ENCODE measurements around the gene KRTAP9-8.
"Not testable (repeated sequence)": the region's sequence is repeated elsewhere in the genome, so short reads cannot be mapped to it uniquely, and the experiment has no call there.

KRTAP9-8 gene

DNA sequence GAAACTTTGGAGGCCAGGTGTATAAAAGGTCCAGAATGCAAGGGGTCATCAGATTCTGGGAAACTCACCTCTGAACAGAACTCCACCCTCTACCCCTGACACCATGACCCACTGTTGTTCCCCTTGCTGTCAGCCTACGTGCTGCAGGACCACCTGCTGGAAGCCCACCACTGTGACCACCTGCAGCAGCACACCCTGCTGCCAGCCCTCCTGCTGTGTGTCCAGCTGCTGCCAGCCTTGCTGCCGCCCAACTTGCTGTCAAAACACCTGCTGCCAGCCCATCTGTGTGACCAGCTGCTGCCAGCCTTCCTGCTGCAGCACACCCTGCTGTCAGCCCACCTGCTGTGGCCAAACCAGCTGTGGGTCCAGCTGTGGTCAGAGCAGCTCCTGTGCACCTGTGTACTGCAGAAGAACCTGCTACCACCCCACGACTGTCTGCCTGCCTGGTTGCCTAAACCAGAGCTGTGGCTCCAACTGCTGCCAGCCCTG is at the start of gene KRTAP9-8:
TSS of gene KRTAP9-8 (plus strand) at position 51 of the 489 bp plus-strand sequence. CDS start at position 104, 53 bp downstream.
- not testable (repeated sequence) for DNase-seq (ENCODE audit: low spot score)

DNA sequence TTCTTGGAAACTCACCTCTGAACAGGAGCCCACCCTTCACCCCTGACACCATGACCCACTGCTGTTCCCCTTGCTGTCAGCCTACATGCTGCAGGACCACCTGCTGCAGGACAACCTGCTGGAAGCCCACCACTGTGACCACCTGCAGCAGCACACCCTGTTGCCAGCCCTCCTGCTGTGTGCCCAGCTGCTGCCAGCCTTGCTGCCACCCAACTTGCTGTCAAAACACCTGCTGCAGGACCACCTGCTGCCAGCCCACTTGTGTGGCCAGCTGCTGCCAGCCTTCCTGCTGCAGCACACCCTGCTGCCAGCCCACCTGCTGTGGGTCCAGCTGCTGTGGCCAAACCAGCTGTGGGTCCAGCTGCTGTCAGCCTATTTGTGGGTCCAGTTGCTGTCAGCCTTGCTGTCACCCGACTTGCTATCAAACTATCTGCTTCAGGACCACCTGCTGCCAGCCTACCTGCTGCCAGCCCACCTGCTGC is 47.9 kb upstream of the KRTAP9-8 start, which contains the start of gene KRTAP9-1:
TSS of gene KRTAP9-1 (plus strand) at position 51 of the 482 bp plus-strand sequence. CDS start at position 51, 0 bp downstream.
- DNase-seq (ENCODE audit: low spot score): not testable (repeated sequence)

- DNase-seq (ENCODE audit: low spot score): no peak
Observed at GRCh38 chr17:41190328-41190727, 47.5 kb upstream of the KRTAP9-8 start.

DNA sequence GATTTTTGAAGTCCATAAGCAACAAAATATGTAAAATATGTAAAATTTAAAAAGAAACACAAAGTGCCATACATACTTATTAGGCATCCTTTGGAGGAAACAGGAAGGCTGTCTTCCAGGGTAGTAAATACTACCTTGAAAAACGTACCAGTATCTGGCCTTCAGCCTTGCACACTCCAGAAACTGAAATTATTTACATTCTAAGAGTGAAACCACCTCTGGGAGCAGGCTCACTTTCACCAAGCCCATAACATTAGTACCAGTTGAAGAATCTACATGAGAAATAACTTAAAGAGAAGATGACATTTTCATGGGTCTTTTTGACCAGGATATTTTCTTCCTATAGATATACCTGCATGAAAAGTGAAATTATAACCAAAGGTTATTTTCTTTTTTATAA is 41.7 kb upstream of the KRTAP9-8 start:
- DNase-seq (ENCODE audit: low spot score): no peak

DNA sequence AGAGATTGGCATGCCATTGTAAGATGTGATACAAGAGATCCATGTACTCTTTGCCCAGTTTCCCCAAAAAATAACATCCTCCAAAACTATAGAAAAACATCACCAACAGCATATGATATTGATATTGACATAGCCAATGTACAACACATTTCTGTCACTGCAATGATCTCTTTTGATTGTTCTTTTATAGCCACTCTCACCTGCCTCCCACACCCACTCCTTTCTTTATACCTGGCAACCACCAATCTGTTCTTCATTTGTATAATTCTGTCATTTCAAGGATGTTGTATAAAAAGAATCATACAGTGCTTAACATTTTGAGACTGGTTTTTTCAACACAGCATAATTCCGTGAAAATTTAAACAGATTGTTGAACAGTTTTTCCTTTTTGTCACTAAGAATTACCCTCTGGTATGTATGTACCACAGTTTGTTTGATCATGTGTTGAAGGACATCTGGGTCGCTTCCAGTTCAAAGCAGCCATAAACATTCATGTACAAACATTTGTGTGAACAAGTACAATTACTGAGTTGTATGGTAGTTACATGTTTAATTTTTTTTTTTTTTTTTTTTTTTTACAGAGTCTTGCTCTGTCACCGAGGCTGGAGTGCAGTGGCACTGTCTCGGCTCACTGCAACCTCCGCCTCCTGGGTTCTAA is 38.2 kb upstream of the KRTAP9-8 start:
- DNase-seq (ENCODE audit: low spot score): no peak

DNA sequence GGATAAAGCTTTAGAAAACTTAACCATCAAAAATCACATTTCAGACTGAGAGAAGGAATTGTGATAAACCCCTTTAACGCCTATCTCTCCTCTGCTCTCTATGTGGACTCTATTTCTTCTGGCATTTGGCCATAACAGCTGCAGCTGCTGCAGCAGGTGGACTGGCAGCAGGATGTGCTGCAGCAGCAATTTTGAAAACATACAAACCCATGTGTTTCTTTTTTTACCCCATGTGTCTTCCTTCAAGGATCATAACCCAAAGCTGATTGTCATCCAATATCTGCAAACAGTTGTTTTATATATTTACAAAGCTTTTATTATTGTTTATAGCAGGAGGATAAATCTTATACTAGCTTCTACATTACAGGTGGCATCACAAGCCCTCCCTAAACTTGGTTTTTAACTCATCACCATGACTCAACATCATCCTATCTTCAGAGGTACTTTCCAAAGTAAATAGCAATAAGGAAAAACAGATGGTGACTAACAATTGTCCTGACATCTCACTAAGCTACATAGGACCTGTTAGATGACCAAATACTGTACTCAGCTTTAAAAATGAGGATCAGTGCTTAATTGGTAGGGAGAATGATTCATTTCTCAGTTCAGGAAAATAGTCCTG is 25.8 kb upstream of the KRTAP9-8 start:
- no peak for DNase-seq (ENCODE audit: low spot score)

GRCh38 chr17:41212524-41213169 is 25.2 kb upstream of the KRTAP9-8 start:
- no peak for DNase-seq (ENCODE audit: low spot score)

DNA sequence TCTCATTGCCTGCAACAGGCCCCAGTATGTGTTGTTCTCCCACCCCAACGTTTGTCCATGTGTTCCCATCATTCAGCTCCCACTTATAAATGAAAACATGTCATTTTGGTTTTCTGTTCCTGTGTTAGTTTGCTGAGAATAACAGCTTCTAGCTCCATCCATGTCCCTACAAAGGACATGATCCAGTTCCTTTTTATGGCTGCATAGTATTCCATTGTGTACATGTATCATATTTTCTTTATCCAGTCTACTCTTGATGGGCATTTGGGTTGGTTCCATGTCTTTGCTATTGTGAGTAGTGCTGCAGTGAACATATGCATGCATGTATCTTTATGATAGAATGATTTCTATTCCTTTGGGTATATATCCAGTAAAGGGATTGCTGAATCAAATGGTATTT is 22.1 kb upstream of the KRTAP9-8 start:
- DNase-seq (ENCODE audit: low spot score): no peak

GRCh38 chr17:41223821-41224220 is 14.0 kb upstream of the KRTAP9-8 start:
- no peak for DNase-seq (ENCODE audit: low spot score)

DNA sequence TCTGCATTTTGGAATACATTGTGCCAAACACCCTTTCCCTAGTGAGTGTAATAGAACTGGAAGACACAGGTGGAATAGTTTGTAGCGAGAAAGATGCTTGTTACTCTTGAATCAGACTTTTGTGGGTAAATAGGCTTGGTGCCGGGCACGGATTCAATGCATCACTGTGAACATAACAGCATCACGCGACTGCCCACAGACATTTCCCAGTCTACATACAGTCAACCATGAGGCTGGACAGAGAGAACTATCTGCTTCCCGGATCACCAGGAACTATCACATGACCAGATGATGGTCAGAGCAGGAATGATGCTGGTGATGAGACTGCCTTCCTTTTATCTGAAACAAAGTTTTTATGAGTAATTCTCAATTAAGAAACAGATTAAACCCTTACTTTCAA is 11.7 kb upstream of the KRTAP9-8 start:
- no peak for DNase-seq (ENCODE audit: low spot score)

GRCh38 chr17:41226598-41227095 is 11.2 kb upstream of the KRTAP9-8 start, which contains the start of gene KRTAP9-2:
TSS of gene KRTAP9-2 (plus strand) at chr17:41226648. CDS start at chr17:41226655, 7 bp downstream.
- not testable (repeated sequence) for DNase-seq (ENCODE audit: low spot score)

- no peak for DNase-seq (ENCODE audit: low spot score)
Observed at GRCh38 chr17:41230094-41230493, 7.7 kb upstream of the KRTAP9-8 start.

- DNase-seq (ENCODE audit: low spot score): no peak
Observed at GRCh38 chr17:41231731-41232130, 6.1 kb upstream of the KRTAP9-8 start.

- DNase-seq (ENCODE audit: low spot score): not testable (repeated sequence)
Observed at GRCh38 chr17:41232399-41233105, 5.2 kb upstream of the KRTAP9-8 start, which contains the start of gene KRTAP9-3. TSS of gene KRTAP9-3 (plus strand) at chr17:41232449. CDS start at chr17:41232502, 53 bp downstream.

DNA sequence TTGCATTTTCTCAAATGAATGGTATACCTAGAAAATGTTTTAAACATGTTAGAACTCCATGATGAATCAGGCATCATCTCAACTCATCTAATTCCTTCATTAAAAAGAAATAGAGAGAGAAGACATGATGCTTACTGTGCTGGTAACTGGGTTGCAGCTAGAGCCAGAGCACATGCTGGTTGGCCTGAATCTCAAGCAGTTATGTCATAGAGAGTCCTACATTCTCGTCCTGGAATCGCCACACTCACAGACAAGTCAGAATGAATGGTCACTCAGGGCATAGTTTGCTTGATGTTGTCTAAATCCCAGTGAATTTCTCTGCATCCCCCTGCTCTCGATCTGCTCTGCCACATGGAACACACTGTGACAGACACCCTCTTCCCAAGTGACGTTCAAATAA is 683 bp upstream of the KRTAP9-8 start:
- not testable (repeated sequence) for DNase-seq (ENCODE audit: low spot score)

DNA sequence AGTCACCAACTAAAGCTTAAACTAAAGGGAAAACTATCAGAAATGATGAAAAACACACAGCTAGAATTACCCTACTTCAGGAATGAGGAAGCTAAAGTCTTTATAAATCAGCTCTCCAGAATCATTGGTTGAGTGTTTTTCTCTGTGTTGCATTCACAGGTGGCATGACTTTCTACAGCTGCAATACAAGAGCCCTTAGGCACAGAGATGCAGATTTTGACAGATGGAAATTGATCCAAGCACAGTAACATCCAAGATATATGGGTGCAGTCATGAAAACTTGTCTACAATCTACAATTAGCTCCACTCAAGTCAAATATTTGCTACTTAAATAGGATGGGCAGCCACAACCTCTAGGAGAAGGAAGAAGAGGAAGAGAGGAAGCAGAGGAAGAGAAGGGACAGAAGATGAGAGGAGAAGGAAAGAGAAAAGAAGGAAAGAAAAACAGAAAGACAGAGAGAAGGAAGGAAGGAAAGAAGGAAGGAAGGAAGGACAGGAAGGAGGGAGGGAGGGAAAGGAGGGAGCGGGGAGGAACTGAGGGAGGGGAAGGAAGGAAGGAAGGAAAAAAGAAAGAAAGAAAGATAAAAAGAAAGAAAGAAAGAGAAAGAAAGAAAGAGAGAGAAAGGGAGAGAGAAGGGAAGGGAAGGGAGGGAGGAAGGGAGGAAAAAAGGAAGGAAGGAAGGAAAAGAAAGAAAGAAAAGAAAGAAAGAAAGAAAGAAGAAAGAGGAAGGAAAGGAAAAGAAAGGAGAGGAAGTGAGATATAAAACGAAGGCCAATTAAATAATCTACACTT is 9.4 kb downstream of the KRTAP9-8 start:
- not testable (repeated sequence) for DNase-seq (ENCODE audit: low spot score)

DNA sequence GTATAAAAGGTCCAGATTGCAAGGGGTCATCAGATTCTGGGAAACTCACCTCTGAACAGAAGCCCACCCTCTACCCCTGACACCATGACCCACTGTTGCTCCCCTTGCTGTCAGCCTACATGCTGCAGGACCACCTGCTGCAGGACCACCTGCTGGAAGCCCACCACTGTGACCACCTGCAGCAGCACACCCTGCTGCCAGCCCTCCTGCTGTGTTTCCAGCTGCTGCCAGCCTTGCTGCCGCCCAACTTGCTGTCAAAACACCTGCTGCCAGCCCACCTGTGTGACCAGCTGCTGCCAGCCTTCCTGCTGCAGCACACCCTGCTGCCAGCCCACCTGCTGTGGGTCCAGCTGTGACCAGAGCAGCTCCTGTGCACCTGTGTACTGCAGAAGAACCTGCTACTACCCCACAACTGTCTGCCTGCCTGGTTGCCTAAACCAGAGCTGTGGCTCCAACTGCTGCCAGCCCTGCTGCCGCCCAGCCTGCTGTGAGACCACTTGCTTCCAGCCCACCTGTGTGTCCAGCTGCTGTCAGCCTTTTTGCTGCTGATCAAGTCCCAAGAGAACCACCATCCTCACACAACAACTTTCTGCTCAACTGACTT is 11.9 kb downstream of the KRTAP9-8 start, which contains the start of gene KRTAP9-4:
TSS of gene KRTAP9-4 (plus strand) at position 51 of the 604 bp plus-strand sequence. CDS start at position 85, 34 bp downstream.
- DNase-seq (ENCODE audit: low spot score): not testable (repeated sequence)

DNA sequence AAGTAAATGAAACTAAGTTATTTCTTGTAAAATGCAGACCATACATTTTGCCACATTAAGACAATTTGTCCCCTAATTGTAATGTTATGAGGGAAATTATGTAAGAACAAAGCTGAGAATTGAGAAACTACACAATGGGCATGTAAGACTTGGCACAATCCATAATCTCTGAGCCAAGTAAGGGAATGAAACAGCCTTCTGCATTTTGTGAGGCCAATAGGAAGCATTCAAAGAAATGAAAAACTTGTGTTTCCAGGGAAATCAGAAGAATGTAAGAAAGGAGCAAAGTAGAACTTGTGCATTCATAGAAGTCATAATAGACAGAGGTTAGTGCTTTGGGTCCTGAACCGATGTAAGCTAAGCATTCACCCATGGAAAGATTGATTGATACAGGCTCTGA is 13.5 kb downstream of the KRTAP9-8 start:
- no peak for DNase-seq (ENCODE audit: low spot score)

GRCh38 chr17:41254861-41255260 is 17.1 kb downstream of the KRTAP9-8 start:
- no peak for DNase-seq (ENCODE audit: low spot score)
